ENCODE measurements around the gene IDH3B.
"Not testable (repeated sequence)": the region's sequence is repeated elsewhere in the genome, so short reads cannot be mapped to it uniquely, and the experiment has no call there.

IDH3B gene

DNA sequence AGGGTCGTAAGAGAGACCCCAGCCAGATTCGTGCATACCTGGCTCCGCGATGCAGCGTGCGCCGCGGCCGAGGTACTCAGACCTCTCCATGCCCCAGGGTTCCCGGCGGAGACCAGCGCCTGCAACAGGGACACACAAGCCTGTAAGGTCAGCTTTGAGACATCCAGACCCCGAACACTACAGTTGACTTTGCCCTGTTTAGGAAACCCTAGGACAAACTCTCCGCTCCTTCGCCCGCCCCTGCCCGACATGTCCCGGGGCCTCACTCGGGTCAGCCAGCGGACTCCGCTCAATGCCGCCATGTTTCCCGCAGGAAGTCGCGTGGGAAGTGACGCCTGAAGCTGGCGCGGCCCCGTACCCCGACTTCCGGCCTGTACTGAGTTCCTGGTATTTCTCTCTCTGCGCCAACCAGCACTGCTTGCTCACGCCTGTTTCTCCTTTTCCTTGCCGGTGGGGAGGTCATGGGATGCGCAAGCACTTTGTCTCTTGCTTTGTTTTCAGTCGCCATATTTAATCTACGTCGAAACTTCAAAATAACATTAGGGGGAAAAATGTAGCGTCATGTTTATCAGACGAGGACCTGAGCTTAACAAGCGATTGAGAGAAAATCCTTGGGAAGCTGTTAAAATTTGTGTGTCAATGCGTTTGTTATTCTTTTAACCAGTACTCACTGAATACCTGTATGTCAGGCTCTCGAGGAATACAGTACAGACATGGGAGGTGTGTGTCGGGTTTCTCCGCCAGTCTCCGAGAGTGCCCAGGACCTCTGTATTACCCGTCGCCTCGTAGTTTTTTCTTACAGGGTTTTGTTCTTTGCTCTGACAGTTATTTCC is at the start of gene IDH3B:
Gene IDH3B (minus strand): TSS at position 330 of the 833 bp plus-strand sequence. CDS start 28 bp downstream, at position 302.
- DNase-seq: peak; percentile 89

GRCh38 chr20:2713285-2713684 is 49.3 kb upstream of the IDH3B start:
- no peak for DNase-seq

DNA sequence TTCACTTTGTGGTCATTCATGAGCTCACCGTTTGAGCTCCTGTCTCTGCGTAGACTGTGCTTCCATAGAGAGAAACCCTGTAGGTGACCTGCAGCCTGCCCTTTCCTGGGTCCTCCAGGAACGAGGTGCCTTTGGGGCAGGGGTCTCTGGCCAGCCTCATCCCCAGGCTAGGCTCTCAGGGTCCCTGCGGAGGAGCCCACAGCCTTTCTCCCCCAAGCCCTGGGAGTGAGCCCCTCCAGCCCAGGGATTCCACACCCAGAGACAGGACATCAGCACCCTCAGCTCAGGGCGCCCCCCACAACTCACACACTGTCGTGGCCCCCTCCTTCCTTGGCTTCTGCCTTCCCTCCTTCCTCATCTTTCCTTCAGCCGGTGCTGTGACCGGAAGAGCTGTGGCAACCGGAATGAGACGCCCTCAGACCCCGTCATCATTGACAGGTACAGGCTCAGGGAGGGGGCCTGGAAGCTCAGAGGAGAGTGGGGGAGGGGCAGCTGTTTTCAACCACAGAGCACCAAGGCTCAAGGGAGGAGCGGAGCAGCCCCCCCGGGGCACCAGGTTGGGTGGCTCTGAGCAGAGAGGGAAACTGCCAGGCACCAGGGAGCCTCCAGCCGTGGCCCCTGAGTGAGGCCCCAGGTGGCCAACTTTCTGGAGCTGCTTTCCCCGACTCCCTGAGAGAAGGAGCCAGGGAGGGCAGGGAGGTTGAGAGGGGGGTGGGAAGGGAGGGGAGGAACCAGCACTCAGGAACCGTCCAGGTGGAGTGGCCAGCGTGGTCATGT is 45.4 kb upstream of the IDH3B start:
- DNase-seq: no peak

GRCh38 chr20:2708665-2709064 is 44.6 kb upstream of the IDH3B start:
- no peak for DNase-seq

DNA sequence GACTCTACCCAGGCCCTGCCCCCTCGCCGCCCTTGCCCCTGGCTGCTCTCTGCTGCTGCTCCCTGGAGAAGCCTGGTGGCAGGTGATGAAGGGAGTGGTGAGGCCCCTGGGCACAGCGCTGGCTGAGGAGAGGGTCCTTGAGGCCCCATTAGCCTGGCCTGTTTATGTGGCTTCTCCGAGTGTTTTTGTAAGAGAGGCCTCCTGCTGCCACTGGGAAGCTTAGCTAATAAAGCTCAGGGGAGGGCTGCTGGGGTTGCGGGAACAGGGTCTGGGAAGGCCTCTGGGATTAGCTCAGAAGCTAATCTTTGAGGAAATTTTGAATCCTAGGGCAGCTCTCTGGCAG is 44.0 kb upstream of the IDH3B start:
- DNase-seq: no peak

GRCh38 chr20:2707353-2708072 is 43.5 kb upstream of the IDH3B start:
- DNase-seq: no peak

DNA sequence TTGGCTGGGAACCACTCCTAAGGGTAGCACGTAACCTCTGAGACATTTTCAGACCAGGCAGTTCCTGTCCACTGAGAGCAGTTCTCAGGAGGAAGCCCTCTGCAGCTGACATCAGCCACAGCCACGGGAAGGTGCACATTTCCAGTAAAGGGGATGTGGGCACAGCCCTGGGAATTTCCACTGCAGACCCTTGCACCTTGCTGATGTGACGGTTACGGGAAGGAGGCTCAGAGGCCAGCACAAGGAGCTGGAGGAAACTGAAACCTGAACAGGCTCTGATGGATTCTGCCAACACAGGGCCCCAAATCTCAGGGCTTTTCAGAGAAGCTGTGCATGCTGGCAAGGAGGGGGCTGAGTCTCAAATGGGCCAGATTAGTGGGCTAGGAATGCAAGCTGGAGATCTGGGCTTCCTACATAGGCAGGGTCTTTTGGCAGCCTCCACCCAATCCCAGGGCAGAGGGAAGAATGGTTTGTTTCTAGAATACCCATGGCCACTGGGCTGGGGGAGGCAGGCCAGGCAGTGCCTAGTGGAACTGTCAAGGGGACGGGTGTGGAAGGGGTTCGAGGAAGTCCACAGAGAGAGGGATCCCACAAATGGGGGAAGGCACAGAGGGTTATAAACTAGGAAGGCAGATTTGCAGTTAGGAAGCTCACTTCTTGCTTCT is 42.8 kb upstream of the IDH3B start:
- no peak for DNase-seq

GRCh38 chr20:2705931-2706645 is 42.1 kb upstream of the IDH3B start:
- DNase-seq: no peak

GRCh38 chr20:2703716-2704475 is 39.9 kb upstream of the IDH3B start:
- no peak for DNase-seq

GRCh38 chr20:2701671-2702081 is 37.7 kb upstream of the IDH3B start:
- DNase-seq: no peak

GRCh38 chr20:2700913-2701620 is 37.1 kb upstream of the IDH3B start:
- no peak for DNase-seq

- no peak for DNase-seq
Observed at GRCh38 chr20:2699775-2700413, 35.9 kb upstream of the IDH3B start.

- DNase-seq: no peak
Observed at GRCh38 chr20:2698912-2699311, 34.9 kb upstream of the IDH3B start.

DNA sequence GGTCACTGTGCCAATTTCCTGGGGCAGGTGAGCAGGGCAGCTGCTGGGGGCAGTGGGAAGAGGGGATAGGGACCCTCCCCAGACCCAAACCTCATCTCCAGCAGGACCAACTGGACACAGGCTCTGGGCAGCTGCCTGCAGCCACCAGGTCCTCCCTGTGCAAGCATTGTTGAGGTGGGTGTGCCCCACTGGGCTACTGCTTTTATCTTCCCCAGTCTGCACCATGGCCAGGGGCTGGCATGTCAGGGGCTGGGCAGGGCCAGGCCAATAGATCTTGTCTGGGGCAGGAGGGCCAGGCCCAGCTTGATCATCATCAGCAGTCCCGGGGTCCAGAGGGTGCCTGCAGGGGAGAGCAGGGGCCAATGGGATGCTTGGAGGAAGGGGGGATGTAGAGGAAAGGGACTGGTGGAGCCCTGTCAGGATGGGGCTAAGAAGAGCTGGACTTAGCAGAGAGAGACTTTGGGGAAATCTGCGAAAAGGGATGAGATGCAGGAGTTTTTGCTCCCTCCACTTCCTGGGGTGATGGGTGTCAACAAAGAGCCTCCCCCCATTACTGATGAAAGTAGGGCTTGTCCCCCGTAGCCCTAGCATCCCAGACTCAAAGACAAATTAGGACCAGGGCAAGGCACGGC is 34.3 kb upstream of the IDH3B start:
- no peak for DNase-seq

GRCh38 chr20:2697768-2698167 is 33.8 kb upstream of the IDH3B start:
- peak; percentile 23 for DNase-seq

DNA sequence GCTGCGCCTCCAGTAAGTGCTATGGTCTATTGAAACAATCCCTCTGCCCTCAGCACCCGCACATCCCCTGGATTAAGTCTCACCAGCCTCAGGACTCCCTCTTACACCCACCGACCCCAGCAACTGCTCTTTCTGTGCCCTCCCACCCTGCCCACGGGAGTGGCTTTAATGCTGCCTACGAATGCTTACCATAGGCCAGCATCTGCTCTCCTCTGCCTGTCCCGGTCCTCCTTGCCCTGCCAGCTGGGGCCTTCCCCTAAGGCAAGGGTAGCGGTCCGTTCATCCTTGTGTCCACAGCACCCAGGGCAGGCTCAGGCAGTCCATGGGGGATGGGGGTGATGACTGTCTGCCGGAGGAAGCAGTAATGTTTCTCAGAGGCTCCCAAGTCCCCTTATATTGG is 32.6 kb upstream of the IDH3B start:
- DNase-seq: no peak

DNA sequence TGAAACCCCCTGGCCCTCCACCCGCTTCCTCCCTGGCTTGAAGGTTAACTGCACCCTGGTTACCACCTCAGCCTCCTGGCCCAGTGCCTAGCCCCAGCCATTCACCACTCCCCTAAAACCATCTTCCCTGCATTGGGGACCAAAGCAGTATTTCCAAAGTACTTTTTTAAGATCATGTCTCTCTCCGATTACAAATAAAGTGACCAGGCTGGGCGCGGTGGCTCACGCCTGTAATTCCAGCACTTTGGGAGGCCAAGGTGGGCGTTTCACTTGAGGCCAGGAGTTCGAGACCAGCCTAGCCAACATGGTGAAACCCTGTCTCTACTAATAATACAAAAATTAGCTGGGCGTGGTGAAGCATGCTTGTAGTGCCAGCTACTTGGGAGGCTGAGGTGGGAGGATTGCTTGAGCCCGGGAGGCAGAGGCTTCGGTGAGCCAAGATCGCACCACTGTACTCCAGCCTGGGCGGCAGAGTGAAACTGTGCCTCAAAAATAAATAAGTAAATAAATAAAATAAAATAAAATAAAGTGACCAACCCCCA is 32.0 kb upstream of the IDH3B start:
- not testable (repeated sequence) for DNase-seq

DNA sequence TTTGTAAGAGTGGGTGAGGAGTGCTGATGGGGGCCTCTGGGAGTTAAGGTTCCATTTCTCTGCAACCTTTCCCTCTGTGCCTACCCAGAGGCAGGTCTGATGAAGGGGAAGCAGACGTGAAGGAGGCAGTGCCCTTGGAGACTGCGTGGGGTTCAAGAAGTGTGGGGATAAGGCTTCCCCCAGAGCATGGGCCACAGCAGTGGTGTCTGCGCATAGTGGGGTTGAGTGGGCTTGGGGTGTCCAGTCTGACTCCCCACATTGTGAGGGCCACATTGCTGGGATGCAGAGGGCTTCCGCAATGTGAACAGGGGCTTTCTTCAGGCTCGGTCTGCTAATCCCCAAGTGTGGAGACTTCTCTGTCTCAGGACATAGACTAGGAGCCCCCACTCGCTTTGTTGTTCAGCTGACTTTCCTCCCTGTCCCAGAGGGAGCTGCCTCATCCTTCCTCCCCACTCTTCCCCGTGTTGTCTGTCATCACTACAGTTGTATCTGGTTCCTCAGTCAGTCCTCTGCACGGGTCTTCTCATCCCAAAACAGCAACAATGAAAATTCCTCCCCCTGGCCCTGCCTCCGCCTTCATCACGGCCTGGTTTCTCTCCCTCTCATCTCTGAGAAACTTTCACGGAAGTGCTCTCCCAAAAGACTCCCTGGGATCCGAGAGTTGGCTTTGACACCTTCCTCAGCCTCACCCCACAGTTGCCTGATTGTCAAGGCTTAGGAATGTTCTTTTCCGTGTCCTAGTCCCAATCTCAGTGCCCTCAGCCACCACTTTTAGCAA is 31.4 kb upstream of the IDH3B start:
- no peak for DNase-seq

DNA sequence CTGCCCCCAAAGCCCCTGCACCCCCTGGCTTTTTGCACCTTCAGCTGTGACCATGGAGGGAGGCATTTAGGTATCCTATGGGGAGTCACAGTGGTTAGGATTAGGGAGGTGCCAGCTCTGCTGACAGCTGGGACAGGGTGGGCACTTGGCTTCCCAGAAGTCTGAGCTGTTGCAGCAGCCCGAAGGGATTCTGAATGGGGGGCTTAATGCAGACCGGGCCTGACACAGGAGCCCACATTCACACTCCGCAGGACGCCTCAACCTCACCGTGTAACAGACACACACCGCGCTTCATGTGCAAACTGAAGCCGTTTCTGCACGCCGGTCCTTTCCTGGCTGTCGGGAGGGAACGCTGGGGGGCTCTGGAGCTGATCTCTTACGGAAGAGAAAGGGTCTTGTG is 30.5 kb upstream of the IDH3B start:
- DNase-seq: no peak

Measured in activated CD4-positive, CD25-positive, alpha-beta regulatory T cell treated with anti-CD3 and anti-CD28 coated beads, Interleukin-2, amount 50 U/mL, for 72 hours (primary cell).